KMS-11 (cell line): ENCODE measurements around the gene AVPR2.

Experiments
- H2AFZ ChIP-seq: fragments of 200-600 bp; sonication (generic); 2 replicates; pipeline ENCODE4 v1.6.1; 2016; ENCODE audit warnings: antibody characterized with exemption, mixed run types, low read depth
- H3K27ac ChIP-seq: fragments of 200-600 bp; sonication (generic); 2 replicates; pipeline ENCODE4 v1.6.1; 2016; ENCODE audit warnings: mild to moderate bottlenecking, mixed run types
- H3K27me3 ChIP-seq: fragments of 200-600 bp; sonication (generic); 2 replicates; pipeline ENCODE4 v1.6.1; 2017; ENCODE audit warnings: mild to moderate bottlenecking, low read depth, mixed run types, moderate library complexity; ENCODE audit not compliant: insufficient read depth
- H3K36me3 ChIP-seq: fragments of 200-600 bp; sonication (generic); 2 replicates; pipeline ENCODE4 v1.6.1; 2017; ENCODE audit warnings: mild to moderate bottlenecking, mixed run types; ENCODE audit not compliant: insufficient read depth
- H3K4me1 ChIP-seq: fragments of 200-600 bp; sonication (generic); 2 replicates; pipeline ENCODE4 v1.6.1; 2016; ENCODE audit warnings: mild to moderate bottlenecking, low read depth, mixed run types; ENCODE audit not compliant: poor library complexity, severe bottlenecking
- H3K4me2 ChIP-seq: fragments of 200-600 bp; sonication (generic); 2 replicates; pipeline ENCODE4 v1.7.0; 2016; ENCODE audit warnings: mild to moderate bottlenecking, mixed run types
- H3K4me3 ChIP-seq: fragments of 200-600 bp; sonication (generic); IDR thresholded peaks from 2 replicates; pipeline ENCODE4 v1.6.1; 2017; ENCODE audit warnings: low read depth, low read length, mixed read lengths; ENCODE audit not compliant: insufficient read depth
- H3K79me2 ChIP-seq: fragments of 200-600 bp; sonication (generic); 2 replicates; pipeline ENCODE4 v1.6.1; 2016; ENCODE audit warnings: low read depth, mixed run types; ENCODE audit not compliant: insufficient read depth
- H3K9ac ChIP-seq: fragments of 200-600 bp; sonication (generic); 2 replicates; pipeline ENCODE4 v1.6.1; 2016; ENCODE audit warnings: mild to moderate bottlenecking, mixed run types
- H4K20me1 ChIP-seq: fragments of 200-600 bp; sonication (generic); 2 replicates; pipeline ENCODE4 v1.6.1; 2016; ENCODE audit warnings: mild to moderate bottlenecking, mixed run types; ENCODE audit not compliant: insufficient read depth
- CTCF ChIP-seq: fragments of 200-600 bp; sonication (generic); conservative IDR thresholded peaks from 2 replicates; pipeline ENCODE4 v1.6.1; 2017; ENCODE audit warnings: low read depth, mild to moderate bottlenecking, antibody characterized with exemption, low read length, moderate library complexity, mixed read lengths

The AVPR2 gene

DNA sequence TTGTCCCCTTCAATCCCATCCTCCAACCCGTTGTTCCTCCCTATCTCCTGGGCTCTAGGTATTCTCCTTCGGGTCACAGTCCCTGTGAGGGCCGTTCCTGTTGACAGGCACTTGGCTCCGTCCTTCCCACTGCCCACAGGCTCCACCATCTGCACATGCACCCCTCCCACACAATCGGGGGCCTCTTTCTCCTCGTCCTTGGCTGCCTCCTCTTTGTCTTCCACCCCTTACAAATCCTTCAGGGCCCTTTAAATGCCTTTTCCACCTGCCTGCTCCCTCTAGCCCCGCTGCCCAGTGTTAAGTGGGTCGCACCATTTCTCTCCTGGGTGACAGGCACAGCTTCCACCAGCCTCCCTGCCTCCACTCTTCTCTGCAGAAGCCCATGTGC lies 2.7 kb upstream of the AVPR2 start:
- no peak overlapping the region for H2AFZ ChIP-seq
- no peak overlapping the region for H3K4me3 ChIP-seq
- H3K4me2 ChIP-seq = no peak overlapping the region

GRCh38 chrX:153902385-153902784 lies 2.1 kb upstream of the AVPR2 start:
- Histone ChIP-seq H3K9ac (no peak overlapping the region), H3K4me1 (peaks cover 35% of the 10 kb centered on the region), H3K4me3 (no peak overlapping the region), H3K4me2 (no peak overlapping the region), H3K36me3 (no peaks in the 10 kb centered on the region), H3K79me2 (no peaks in the 10 kb centered on the region), H2AFZ (no peak overlapping the region), H4K20me1 (no peaks in the 10 kb centered on the region), H3K27me3 (no peaks in the 10 kb centered on the region), H3K27ac (no peak overlapping the region)
- TF ChIP-seq CTCF = no peak

More for the DNA sequence above, 2.7 kb upstream of the AVPR2 start:
- Histone ChIP-seq H3K9ac (no peak overlapping the region), H4K20me1 (no peaks in the 10 kb centered on the region), H3K36me3 (no peaks in the 10 kb centered on the region), H3K27ac (no peak overlapping the region), H3K27me3 (no peaks in the 10 kb centered on the region), H3K4me1 (peaks cover 35% of the 10 kb centered on the region), H3K79me2 (no peaks in the 10 kb centered on the region)
- no peak for TF ChIP-seq CTCF

- H3K79me2 ChIP-seq = no peaks in the 10 kb centered on the region
- H3K4me3 ChIP-seq = no peak overlapping the region
- H3K27ac ChIP-seq = no peak overlapping the region
- H3K4me1 ChIP-seq = peaks cover 35% of the 10 kb centered on the region
- no peaks in the 10 kb centered on the region for H4K20me1 ChIP-seq
- H3K27me3 ChIP-seq = no peaks in the 10 kb centered on the region
- no peaks in the 10 kb centered on the region for H3K36me3 ChIP-seq
- no peak for TF ChIP-seq CTCF
- H2AFZ ChIP-seq = no peak overlapping the region
- H3K4me2 ChIP-seq = no peak overlapping the region
- no peak overlapping the region for H3K9ac ChIP-seq
These were observed 1.1 kb upstream of the AVPR2 start for GRCh38 chrX:153903238-153903980.

- no peaks in the 10 kb centered on the region for H4K20me1 ChIP-seq
- H3K79me2 ChIP-seq = no peaks in the 10 kb centered on the region
- no peaks in the 10 kb centered on the region for H3K36me3 ChIP-seq
- no peak overlapping the region for H3K27ac ChIP-seq
- H2AFZ ChIP-seq = no peak overlapping the region
- no peaks in the 10 kb centered on the region for H3K27me3 ChIP-seq
- no peak overlapping the region for H3K4me2 ChIP-seq
- H3K9ac ChIP-seq = no peak overlapping the region
- peaks cover 23% of the 10 kb centered on the region for H3K4me1 ChIP-seq
- H3K4me3 ChIP-seq = no peak overlapping the region
- TF ChIP-seq CTCF = no peak
These were observed 1.1 kb downstream of the AVPR2 start for GRCh38 chrX:153905481-153906095.
